WTC11 (cell line): Measurements from ENCODE around the gene KNDC1.

Source experiments
- ARID4B ChIP-seq: sonication (generic); formaldehyde crosslinking; IDR thresholded peaks from 2 replicates; pipeline ENCODE4 v1.8.0; 2023; ENCODE audit warnings: missing genetic modification reagents, mild to moderate bottlenecking, borderline replicate concordance
- ATF3 ChIP-seq: sonication (generic); formaldehyde crosslinking; conservative IDR thresholded peaks from 2 replicates; pipeline ENCODE4 v1.8.1; 2022; ENCODE audit warnings: mild to moderate bottlenecking, missing genetic modification reagents
- CREM ChIP-seq: sonication (generic); formaldehyde crosslinking; IDR thresholded peaks from 2 replicates; pipeline ENCODE4 v1.8.1; 2022; ENCODE audit warnings: mild to moderate bottlenecking, missing genetic modification reagents, moderate library complexity
- CTCF ChIP-seq: fragments of 200-600 bp; IDR thresholded peaks from 2 replicates; pipeline ENCODE4 v1.8.0; 2022; ENCODE audit warnings: antibody characterized with exemption
- E2F1 ChIP-seq: sonication (generic); formaldehyde crosslinking; IDR thresholded peaks from 2 replicates; pipeline ENCODE4 v1.8.0; 2022; ENCODE audit warnings: mild to moderate bottlenecking, missing genetic modification reagents
- ELF4 ChIP-seq: sonication (generic); formaldehyde crosslinking; IDR thresholded peaks from 2 replicates; pipeline ENCODE4 v1.8.1; 2022; ENCODE audit warnings: low read depth, mild to moderate bottlenecking, moderate library complexity, missing genetic modification reagents
- ETV6 ChIP-seq: sonication (generic); formaldehyde crosslinking; IDR thresholded peaks from 2 replicates; pipeline ENCODE4 v1.8.1; 2022; ENCODE audit warnings: mild to moderate bottlenecking, missing genetic modification reagents
- HMGA2 ChIP-seq: fragments of 250-450 bp; sonication (Bioruptor Pico); IDR thresholded peaks from 2 replicates; pipeline ENCODE4 v1.4.0; 2021; ENCODE audit warnings: mild to moderate bottlenecking, moderate library complexity
- MAX ChIP-seq: sonication (generic); formaldehyde crosslinking; IDR thresholded peaks from 2 replicates; pipeline ENCODE4 v1.8.0; 2022; ENCODE audit warnings: mild to moderate bottlenecking, missing genetic modification reagents
- NR1H2 ChIP-seq: sonication (generic); formaldehyde crosslinking; IDR thresholded peaks from 2 replicates; pipeline ENCODE4 v1.9.0; 2021; ENCODE audit warnings: mild to moderate bottlenecking, moderate library complexity, missing genetic modification reagents
- NR2C2 ChIP-seq: sonication (generic); formaldehyde crosslinking; IDR thresholded peaks from 2 replicates; pipeline ENCODE4 v1.8.0; 2022; ENCODE audit warnings: mild to moderate bottlenecking, missing genetic modification reagents
- TCF7 ChIP-seq: sonication (generic); formaldehyde crosslinking; IDR thresholded peaks from 2 replicates; pipeline ENCODE4 v1.8.0; 2022; ENCODE audit warnings: mild to moderate bottlenecking, low read depth, missing genetic modification reagents, moderate library complexity
- ZBTB43 ChIP-seq: sonication (generic); formaldehyde crosslinking; IDR thresholded peaks from 2 replicates; pipeline ENCODE4 v1.8.1; 2023; ENCODE audit warnings: mild to moderate bottlenecking, missing genetic modification reagents
- ZNF263 ChIP-seq: sonication (generic); formaldehyde crosslinking; IDR thresholded peaks from 2 replicates; pipeline ENCODE4 v1.8.1; 2022; ENCODE audit warnings: low read depth, mild to moderate bottlenecking, moderate library complexity, missing genetic modification reagents

GRCh38 chr10:133163889-133164815, 4.1 kb downstream of the KNDC1 start:
- no peak for TF ChIP-seq CTCF
- no peak for TF ChIP-seq ZBTB43
- no peak for TF ChIP-seq CREM (CRISPR knock-in tag)
- no peak for TF ChIP-seq ELF4 (CRISPR knock-in tag)
- TF ChIP-seq HMGA2 (CRISPR knock-in tag), result no peak
- TF ChIP-seq ATF3 (CRISPR knock-in tag), result no peak
- TF ChIP-seq ARID4B (CRISPR knock-in tag), result no peak
- TF ChIP-seq NR2C2 (CRISPR knock-in tag), result no peak
- TF ChIP-seq TCF7 (CRISPR knock-in tag), result no peak
- no peak for TF ChIP-seq E2F1 (CRISPR knock-in tag)
- no peak for TF ChIP-seq ZNF263 (CRISPR knock-in tag)
- no peak for TF ChIP-seq ETV6 (CRISPR knock-in tag)
- 0 out of 2 replicates have a peak, but pooled peaks have one; percentile 13 for TF ChIP-seq MAX
- no peak for TF ChIP-seq NR1H2 (CRISPR knock-in tag)
